ENCODE data around the gene TMPO.
A peak's percentile ranks its signal among the peaks of the same experiment; 100 is the strongest.

Gene TMPO

GRCh38 chr12:98581101-98581500, 65.7 kb downstream of the TMPO start:
- POLR2A ChIA-PET (ENCODE audit: low non-redundant PET): no interaction called here
- no peak for DNase-seq (ENCODE audit: low spot score)
- no peak for TF ChIP-seq CTCF (conservative IDR thresholded peaks at IDR 0.05; ENCODE audit: low read depth)
- no peak overlapping the region for H3K27ac ChIP-seq
- CTCF ChIA-PET: interaction anchor here (0.5 to 0.6 kb wide), 2 partner anchors 52 to 365 kb away, joined by 3 to 6 read pairs; no protein-coding TSS in a partner anchor

GRCh38 chr12:98582093-98582492, 66.7 kb downstream of the TMPO start:
- ChIA-PET CTCF (interaction anchor here (0.9 kb wide), 1 partner anchor 9 kb away, joined by 4 read pairs; no protein-coding TSS in a partner anchor), POLR2A (ENCODE audit: low non-redundant PET) (no interaction called here)
- no peak for DNase-seq (ENCODE audit: low spot score)
- no peak overlapping the region for H3K27ac ChIP-seq
- no peak for TF ChIP-seq CTCF (conservative IDR thresholded peaks at IDR 0.05; ENCODE audit: low read depth)

GRCh38 chr12:98587084-98587483, 71.7 kb downstream of the TMPO start:
- TF ChIP-seq CTCF (conservative IDR thresholded peaks at IDR 0.05; ENCODE audit: low read depth): no peak
- ChIA-PET POLR2A (ENCODE audit: low non-redundant PET) (interaction anchor here (0.7 kb wide), 1 partner anchor 12 kb away, joined by 5 read pairs; no protein-coding TSS in a partner anchor), CTCF (interaction anchor here (0.6 to 2.4 kb wide), 2 partner anchors 20 to 51 kb away, joined by 3 to 11 read pairs; no protein-coding TSS in a partner anchor)
- H3K27ac ChIP-seq: no peak overlapping the region
- no peak for DNase-seq (ENCODE audit: low spot score)

- H3K27ac ChIP-seq: no peak overlapping the region
- DNase-seq (ENCODE audit: low spot score): no peak
- no peak for TF ChIP-seq CTCF (conservative IDR thresholded peaks at IDR 0.05; ENCODE audit: low read depth)
- ChIA-PET POLR2A (ENCODE audit: low non-redundant PET) (no interaction called here), CTCF (no interaction called here)
These were observed 75.8 kb downstream of the TMPO start for GRCh38 chr12:98591209-98591608.

- ChIA-PET CTCF (interaction anchor here (0.7 to 2.8 kb wide), 2 partner anchors 26 to 29 kb away, joined by 3 to 11 read pairs; no protein-coding TSS in a partner anchor), POLR2A (ENCODE audit: low non-redundant PET) (no interaction called here)
- peak overlapping the region; percentile 86 for H3K27ac ChIP-seq
- DNase-seq (ENCODE audit: low spot score): peak; percentile 14
- TF ChIP-seq CTCF (conservative IDR thresholded peaks at IDR 0.05; ENCODE audit: low read depth): no peak
These were observed 77.5 kb downstream of the TMPO start for GRCh38 chr12:98592825-98593322.

- DNase-seq (ENCODE audit: low spot score): peak; percentile 98
- ChIA-PET POLR2A (ENCODE audit: low non-redundant PET) (interaction anchor here (0.6 to 0.9 kb wide), 2 partner anchors 30 to 32 kb away, joined by 4 to 5 read pairs; no protein-coding TSS in a partner anchor), CTCF (interaction anchor here (2.8 kb wide), 1 partner anchor 26 kb away, joined by 11 read pairs; no protein-coding TSS in a partner anchor)
- no peak for TF ChIP-seq CTCF (conservative IDR thresholded peaks at IDR 0.05; ENCODE audit: low read depth)
- peak within 1 kb of the TSS; percentile 86 for H3K27ac ChIP-seq
These were observed 78.1 kb downstream of the TMPO start, which contains the start of gene SLC25A3 for GRCh38 chr12:98593351-98594049. Gene SLC25A3 (plus strand): TSS chr12:98593686. CDS start chr12:98593979, 293 bp downstream.
